DMS114 treated with DMSO at 0.1 percent for 48 hours (cell line): ENCODE measurements around the gene RBPJL.

Source experiments
- DNase-seq: peaks from one replicate; lab custom pipeline; 2025; ENCODE audit not compliant: unreplicated experiment; lab: John Stamatoyannopoulos, UW

Gene RBPJL, protein sequence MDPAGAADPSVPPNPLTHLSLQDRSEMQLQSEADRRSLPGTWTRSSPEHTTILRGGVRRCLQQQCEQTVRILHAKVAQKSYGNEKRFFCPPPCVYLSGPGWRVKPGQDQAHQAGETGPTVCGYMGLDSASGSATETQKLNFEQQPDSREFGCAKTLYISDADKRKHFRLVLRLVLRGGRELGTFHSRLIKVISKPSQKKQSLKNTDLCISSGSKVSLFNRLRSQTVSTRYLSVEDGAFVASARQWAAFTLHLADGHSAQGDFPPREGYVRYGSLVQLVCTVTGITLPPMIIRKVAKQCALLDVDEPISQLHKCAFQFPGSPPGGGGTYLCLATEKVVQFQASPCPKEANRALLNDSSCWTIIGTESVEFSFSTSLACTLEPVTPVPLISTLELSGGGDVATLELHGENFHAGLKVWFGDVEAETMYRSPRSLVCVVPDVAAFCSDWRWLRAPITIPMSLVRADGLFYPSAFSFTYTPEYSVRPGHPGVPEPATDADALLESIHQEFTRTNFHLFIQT

DNA sequence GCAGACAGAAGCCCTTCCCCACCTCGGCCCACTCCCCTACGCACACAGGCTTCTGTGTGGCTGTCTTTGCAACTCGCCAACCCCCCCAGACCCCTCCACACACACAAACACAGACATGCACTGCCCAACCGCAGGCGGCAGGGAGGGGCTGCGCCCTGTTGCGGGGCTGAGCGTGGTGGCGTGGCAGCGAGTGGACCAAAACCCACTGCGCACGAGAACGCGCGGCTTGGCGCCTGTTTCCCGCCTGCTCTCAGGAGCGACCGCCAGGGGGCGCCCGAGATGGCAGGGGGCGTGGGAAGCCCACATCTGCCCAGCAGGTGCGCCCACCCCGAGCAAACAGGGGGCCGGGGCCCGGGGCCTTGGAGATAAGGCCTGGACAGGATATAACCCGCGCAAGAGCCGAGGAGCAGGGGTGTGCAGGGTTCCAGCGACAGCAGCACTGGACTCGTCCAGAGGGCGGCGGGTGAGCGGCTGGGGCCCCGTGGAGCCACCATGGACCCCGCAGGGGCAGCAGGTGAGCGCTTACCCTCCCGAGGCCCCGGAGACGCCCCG, at the start of gene RBPJL:
Gene RBPJL, plus strand, starts transcription at position 410 of the 552 bp plus-strand sequence. Its CDS starts 83 bp downstream, at position 493.
- no peak for DNase-seq

GRCh38 chr20:45257161-45257560, 49.5 kb upstream of the RBPJL start:
- no peak for DNase-seq

GRCh38 chr20:45257711-45258110, 48.9 kb upstream of the RBPJL start:
- DNase-seq = no peak

DNA sequence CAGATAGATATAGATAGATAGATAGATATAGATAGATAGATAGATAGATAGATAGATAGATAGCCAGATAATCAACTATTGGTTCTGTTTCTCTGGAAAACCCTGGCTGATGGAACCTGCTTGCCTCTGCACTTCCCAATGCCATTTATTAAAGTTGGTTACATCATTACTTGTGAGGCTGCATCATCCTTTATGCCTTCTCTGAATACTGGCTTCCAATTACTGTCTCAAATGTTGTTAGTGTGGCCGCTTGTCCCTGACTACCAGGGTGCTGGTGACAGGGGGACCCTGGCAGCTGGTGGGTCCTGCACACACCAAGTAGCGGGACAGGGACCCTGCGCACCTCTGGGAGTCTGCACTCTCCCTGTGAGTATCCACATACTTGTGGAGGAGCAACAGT, 48.4 kb upstream of the RBPJL start:
- no peak for DNase-seq

- no peak for DNase-seq
These were observed 48.0 kb upstream of the RBPJL start for GRCh38 chr20:45258664-45259063.

DNA sequence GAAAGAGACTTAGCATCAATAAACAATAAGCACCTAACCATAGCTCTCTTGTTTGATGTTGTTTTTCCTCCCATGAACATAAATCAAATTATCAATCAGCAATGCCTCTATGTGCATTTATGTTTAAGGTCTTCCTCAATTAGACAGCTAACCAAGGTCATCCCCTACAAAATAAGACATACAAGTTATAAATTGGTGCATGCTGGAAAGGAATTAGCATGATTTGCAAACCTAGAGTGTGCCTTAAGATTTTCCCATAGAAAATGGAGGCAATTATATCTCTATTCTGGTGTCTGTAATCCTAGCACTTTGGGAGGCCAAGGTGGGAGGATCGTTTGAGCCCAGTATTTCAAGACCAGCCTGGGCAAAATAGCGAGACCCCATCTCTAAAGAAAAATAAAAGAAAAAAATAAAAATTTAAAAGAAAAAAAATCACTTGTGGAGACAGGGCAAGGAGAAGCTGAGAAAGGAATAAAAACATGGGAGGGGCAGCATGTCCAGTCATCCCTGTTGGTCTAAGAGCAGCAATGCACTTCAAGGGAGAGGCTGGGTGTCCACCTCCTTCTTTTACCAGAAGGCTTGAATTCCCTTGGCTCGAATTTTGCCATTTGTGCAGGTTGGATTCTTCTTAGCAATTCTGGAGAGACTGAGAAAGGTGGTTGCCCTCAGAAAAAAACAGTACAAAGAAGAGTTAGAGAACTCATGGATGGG, 42.9 kb upstream of the RBPJL start:
- DNase-seq = no peak

DNA sequence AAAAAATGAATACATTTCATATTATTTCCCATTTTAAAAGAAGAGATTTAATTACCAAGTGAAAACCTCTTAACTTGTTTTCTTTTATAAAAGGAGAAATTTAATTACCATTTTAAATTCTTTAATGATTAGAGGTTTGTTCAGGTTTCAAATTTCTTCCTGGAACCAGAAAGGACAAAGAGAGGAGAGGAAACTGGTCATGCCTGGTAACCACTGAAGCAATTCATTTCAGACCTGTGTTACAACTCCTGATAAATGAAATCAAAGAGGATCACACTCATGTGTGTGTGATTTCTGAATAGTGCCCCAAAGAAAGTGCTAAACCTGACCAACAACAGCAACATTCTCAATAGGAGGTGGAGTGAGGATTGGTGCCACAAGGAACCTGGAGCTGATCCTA, 39.7 kb upstream of the RBPJL start:
- no peak for DNase-seq

GRCh38 chr20:45268531-45268930, 38.1 kb upstream of the RBPJL start:
- DNase-seq = no peak

- DNase-seq = no peak
These were observed 37.6 kb upstream of the RBPJL start for GRCh38 chr20:45269056-45269455.

DNA sequence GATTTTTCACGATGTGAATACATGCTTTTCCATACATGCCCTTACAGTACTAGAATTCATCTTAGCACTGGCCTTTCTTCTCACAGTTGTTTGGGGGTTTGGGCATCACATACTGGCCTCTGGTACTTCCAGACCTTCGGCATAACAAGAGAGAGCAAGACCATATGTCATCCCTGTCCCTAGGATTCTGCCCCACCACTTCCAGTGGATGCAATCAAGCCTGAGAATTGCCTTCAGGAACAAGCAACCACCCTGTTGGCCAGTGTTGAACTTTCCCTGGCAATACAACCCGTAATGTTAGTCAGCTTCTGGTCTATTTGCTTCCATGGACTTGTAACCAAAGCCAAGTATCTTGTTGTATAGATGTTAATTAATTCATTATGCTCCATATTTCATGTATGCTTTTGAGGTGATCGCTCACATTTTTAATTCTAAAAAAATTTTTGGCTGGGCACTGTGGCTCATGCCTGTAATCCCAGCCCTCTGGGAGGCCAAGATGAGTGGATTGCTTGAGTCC, 36.8 kb upstream of the RBPJL start:
- no peak for DNase-seq

- no peak for DNase-seq
These were observed 31.3 kb upstream of the RBPJL start for GRCh38 chr20:45275338-45275737.

DNA sequence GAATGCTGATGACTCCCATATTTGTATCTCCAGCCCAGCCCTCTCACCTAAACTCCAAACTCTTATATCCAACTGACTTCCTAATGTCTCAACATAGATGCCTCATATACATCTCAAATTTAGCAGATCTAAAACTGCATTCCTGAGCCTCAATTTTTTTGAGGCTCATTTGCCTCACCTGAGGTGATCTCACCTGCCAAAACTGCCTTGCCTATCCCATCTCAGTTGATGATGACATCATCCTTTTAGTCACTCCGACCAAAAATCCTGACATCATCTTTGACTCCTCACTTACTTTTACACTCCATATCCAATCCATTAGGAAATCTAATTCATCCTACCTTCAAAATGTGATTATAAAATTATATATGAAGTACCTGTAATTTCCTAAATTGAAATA, 26.6 kb upstream of the RBPJL start:
- no peak for DNase-seq

GRCh38 chr20:45282700-45283550, 23.7 kb upstream of the RBPJL start:
- no peak for DNase-seq

DNA sequence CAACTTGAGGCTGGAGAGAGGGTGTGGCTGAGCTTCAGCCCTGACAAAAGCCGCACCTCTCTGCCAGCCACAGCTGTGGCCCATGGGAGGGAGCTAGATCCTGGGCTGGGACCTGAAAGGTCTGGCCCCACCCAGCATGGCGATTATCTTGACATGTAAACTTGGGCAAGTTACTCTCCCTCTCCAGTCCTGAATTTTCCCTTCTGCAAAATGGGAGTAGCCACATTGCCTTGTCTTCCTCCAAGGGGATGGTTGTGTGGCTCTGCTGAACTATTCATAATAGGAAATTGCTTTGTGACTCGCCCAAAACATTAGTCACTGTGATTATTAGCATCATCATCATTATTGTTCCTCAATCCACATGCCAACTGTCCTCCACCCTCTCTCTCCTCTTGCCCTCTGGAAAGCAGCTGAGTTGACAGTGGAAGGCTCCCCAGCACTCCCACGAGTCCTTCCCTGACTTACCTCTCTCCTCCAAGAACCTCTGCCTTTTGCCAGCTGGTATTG, 23.0 kb upstream of the RBPJL start:
- DNase-seq = no peak

GRCh38 chr20:45288376-45288775, 18.3 kb upstream of the RBPJL start:
- DNase-seq = no peak

DNA sequence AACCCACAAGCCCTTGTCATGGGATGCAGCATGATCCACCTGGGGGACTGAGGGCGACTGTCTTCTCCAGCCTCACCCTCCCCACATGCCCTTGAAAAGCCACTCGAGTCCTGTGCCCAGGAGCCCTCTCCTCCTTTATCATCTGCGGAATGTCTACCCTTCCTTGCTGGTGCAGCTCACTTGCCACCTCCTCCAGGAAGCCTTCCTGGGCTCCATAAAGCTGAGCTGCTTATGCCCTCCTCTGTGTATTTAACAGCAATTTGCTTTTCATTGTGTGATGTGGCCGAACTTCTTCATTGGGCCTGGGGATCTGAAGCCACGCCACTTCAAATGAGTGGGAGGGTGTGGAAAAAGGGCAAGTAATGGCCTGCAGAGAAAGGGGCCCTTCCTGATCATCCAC, 17.8 kb upstream of the RBPJL start:
- DNase-seq = no peak

GRCh38 chr20:45289942-45290676, 16.5 kb upstream of the RBPJL start:
- no peak for DNase-seq

GRCh38 chr20:45290677-45291355, 15.8 kb upstream of the RBPJL start:
- DNase-seq = peak; percentile 37

GRCh38 chr20:45291526-45291925, 15.1 kb upstream of the RBPJL start:
- no peak for DNase-seq
